Body of pancreas (tissue), 4 donors: ENCODE results near the gene CCDC27.

ENCODE experiments used
- POLR2A ChIP-seq, 3 donors: fragments of 450-650 bp; IDR thresholded peaks; one replicate each; pipeline ENCODE4 v1.6.1; 2016; ENCODE audit warnings: antibody characterized with exemption in 3 of 3, mild to moderate bottlenecking in 2 of 3
- TF ChIP-seq, protein P1 (sequence below), 7 experiments: fragments of 450-650 bp in 4 of 7; fragments of 200-600 bp in 3 of 7; sonication (generic) in 3 of 7; IDR thresholded peaks; one replicate each; pipeline ENCODE4 v1.5.1; 2016 to 2019; ENCODE audit warnings: antibody characterized with exemption in 7 of 7

GRCh38 chr1:3807769-3808168 lies 55.5 kb downstream of the CCDC27 start:
- TF ChIP-seq POLR2A (IDR thresholded peaks at IDR 0.05) = no peak
- TF ChIP-seq, protein P1, sequence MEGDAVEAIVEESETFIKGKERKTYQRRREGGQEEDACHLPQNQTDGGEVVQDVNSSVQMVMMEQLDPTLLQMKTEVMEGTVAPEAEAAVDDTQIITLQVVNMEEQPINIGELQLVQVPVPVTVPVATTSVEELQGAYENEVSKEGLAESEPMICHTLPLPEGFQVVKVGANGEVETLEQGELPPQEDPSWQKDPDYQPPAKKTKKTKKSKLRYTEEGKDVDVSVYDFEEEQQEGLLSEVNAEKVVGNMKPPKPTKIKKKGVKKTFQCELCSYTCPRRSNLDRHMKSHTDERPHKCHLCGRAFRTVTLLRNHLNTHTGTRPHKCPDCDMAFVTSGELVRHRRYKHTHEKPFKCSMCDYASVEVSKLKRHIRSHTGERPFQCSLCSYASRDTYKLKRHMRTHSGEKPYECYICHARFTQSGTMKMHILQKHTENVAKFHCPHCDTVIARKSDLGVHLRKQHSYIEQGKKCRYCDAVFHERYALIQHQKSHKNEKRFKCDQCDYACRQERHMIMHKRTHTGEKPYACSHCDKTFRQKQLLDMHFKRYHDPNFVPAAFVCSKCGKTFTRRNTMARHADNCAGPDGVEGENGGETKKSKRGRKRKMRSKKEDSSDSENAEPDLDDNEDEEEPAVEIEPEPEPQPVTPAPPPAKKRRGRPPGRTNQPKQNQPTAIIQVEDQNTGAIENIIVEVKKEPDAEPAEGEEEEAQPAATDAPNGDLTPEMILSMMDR (IDR thresholded peaks at IDR 0.05) = no peak
